Measurements from ENCODE around the gene NHLRC4.

The NHLRC4 gene

DNA sequence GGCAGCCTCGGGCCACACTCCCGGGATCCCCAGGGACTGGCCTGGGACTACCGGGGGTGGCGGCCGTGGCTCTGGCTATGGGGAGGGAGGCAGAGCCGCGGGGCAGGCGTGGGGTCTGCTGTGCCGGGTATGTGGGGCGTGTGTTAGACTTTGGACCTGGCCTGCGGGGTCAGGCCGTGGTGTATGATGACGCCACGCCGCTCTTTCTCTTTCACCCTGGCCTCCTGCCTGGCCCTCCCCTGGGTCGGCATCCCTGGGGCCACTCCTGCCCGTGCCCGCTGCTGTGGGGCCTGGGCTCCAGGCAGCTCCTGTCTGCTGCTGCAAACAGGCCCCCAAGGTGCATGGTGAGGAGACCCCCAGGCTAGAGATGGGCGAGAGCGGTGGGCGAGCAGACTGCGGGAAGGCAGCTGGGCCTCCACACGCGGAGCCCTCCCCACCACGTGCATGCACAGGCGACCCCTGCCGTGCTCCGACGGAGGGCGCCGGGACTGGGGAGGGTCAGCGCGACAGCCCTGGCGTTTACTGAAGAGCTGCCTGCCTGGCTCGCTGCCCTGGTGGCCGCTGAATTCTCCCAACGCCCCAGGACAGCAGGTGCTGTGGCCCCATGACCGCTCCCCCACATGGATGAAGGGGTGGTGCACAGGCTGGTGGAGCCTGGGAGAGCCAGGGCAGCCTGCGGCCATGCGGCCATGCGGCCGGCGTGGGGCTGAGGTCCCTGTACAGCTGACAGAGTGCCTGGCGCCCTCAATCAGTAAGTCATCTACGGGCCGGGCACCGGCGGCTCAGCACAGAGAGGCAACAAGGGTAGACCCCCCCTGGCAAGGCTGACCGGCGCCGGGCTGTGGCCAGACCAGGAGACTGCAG is 23.3 kb upstream of the NHLRC4 start:
- Histone ChIP-seq H3K27ac (replicated peaks) (no peak overlapping the region), H3K4me3 (replicated peaks; ENCODE audit: insufficient read depth, low read length) (no peak overlapping the region), H3K27me3 (ENCODE audit: insufficient read depth, poor library complexity, severe bottlenecking) (no peaks in the 10 kb centered on the region)
- no peak for DNase-seq (ENCODE audit: low read depth in 1 of 2, low spot score in 1 of 2)
- TF ChIP-seq, protein P1, sequence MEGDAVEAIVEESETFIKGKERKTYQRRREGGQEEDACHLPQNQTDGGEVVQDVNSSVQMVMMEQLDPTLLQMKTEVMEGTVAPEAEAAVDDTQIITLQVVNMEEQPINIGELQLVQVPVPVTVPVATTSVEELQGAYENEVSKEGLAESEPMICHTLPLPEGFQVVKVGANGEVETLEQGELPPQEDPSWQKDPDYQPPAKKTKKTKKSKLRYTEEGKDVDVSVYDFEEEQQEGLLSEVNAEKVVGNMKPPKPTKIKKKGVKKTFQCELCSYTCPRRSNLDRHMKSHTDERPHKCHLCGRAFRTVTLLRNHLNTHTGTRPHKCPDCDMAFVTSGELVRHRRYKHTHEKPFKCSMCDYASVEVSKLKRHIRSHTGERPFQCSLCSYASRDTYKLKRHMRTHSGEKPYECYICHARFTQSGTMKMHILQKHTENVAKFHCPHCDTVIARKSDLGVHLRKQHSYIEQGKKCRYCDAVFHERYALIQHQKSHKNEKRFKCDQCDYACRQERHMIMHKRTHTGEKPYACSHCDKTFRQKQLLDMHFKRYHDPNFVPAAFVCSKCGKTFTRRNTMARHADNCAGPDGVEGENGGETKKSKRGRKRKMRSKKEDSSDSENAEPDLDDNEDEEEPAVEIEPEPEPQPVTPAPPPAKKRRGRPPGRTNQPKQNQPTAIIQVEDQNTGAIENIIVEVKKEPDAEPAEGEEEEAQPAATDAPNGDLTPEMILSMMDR (IDR thresholded peaks at IDR 0.05; ENCODE audit: insufficient read depth, low read length): no peak
- TF ChIP-seq, protein P2, sequence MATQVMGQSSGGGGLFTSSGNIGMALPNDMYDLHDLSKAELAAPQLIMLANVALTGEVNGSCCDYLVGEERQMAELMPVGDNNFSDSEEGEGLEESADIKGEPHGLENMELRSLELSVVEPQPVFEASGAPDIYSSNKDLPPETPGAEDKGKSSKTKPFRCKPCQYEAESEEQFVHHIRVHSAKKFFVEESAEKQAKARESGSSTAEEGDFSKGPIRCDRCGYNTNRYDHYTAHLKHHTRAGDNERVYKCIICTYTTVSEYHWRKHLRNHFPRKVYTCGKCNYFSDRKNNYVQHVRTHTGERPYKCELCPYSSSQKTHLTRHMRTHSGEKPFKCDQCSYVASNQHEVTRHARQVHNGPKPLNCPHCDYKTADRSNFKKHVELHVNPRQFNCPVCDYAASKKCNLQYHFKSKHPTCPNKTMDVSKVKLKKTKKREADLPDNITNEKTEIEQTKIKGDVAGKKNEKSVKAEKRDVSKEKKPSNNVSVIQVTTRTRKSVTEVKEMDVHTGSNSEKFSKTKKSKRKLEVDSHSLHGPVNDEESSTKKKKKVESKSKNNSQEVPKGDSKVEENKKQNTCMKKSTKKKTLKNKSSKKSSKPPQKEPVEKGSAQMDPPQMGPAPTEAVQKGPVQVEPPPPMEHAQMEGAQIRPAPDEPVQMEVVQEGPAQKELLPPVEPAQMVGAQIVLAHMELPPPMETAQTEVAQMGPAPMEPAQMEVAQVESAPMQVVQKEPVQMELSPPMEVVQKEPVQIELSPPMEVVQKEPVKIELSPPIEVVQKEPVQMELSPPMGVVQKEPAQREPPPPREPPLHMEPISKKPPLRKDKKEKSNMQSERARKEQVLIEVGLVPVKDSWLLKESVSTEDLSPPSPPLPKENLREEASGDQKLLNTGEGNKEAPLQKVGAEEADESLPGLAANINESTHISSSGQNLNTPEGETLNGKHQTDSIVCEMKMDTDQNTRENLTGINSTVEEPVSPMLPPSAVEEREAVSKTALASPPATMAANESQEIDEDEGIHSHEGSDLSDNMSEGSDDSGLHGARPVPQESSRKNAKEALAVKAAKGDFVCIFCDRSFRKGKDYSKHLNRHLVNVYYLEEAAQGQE (IDR thresholded peaks at IDR 0.05; ENCODE audit: insufficient replicate concordance, low read depth): no peak
- TF ChIP-seq POLR2AphosphoS5 (IDR thresholded peaks at IDR 0.05; ENCODE audit: low read depth) (no peak), SPI1 (IDR thresholded peaks at IDR 0.05; ENCODE audit: borderline replicate concordance, low read depth) (no peak), GABPA (IDR thresholded peaks at IDR 0.05; ENCODE audit: low read depth) (no peak)

DNA sequence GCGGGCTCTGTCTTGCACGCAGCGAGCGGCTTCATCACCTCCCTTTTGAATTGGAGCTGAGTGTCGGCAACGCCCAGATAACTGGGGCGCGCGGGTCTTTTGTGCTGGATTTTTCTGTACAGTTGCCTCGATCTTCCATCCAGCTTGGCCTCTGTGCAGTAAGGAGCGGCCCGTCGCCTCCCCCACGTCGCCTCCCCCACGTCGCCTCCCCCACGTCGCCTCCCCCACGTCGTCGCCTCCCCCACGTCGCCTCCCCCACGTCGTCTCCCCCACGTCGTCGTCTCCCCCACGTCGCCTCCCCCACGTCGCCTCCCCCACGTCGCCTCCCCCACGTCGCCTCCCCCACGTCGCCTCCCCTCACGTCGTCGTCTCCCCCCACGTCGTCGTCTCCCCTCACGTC is 22.3 kb upstream of the NHLRC4 start:
- Histone ChIP-seq H3K27me3 (ENCODE audit: insufficient read depth, poor library complexity, severe bottlenecking) (no peaks in the 10 kb centered on the region), H3K4me3 (replicated peaks; ENCODE audit: insufficient read depth, low read length) (no peak overlapping the region), H3K27ac (replicated peaks) (no peak overlapping the region)
- TF ChIP-seq, protein P2 (IDR thresholded peaks at IDR 0.05; ENCODE audit: insufficient replicate concordance, low read depth): no peak
- TF ChIP-seq, protein P1 (IDR thresholded peaks at IDR 0.05; ENCODE audit: insufficient read depth, low read length): no peak
- TF ChIP-seq POLR2AphosphoS5 (IDR thresholded peaks at IDR 0.05; ENCODE audit: low read depth): no peak
- no peak for DNase-seq (ENCODE audit: low read depth in 1 of 2, low spot score in 1 of 2)

DNA sequence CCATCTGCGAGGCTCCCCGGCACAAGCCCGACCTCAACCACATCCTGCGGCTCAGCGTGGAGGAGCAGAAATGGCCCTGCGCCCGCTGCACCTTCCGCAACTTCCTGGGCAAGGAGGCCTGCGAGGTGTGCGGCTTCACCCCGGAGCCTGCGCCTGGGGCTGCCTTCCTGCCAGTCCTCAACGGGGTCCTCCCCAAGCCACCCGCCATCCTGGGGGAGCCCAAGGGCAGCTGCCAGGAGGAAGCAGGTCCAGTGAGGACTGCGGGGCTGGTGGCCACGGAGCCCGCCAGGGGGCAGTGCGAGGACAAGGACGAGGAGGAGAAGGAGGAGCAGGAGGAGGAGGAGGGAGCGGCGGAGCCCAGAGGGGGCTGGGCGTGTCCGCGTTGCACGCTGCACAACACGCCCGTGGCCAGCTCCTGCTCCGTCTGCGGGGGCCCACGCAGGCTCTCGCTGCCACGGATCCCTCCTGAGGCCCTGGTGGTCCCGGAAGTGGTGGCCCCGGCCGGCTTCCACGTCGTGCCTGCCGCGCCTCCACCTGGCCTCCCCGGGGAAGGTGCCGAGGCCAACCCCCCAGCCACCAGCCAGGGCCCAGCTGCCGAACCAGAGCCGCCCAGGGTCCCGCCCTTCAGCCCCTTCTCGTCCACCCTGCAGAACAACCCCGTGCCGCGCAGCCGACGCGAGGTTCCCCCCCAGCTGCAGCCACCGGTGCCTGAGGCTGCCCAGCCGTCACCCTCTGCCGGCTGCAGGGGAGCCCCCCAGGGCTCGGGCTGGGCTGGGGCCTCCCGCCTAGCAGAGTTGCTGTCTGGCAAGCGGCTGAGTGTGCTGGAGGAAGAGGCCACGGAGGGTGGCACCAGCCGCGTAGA is 19.7 kb upstream of the NHLRC4 start:
- Histone ChIP-seq H3K4me3 (replicated peaks; ENCODE audit: insufficient read depth, low read length) (peak overlapping the region; percentile 6; the same call in 1 of the 2 replicates), H3K27ac (replicated peaks) (peak overlapping the region; percentile 61), H3K27me3 (ENCODE audit: insufficient read depth, poor library complexity, severe bottlenecking) (no peaks in the 10 kb centered on the region)
- DNase-seq (ENCODE audit: low read depth in 1 of 2, low spot score in 1 of 2): peak; percentile 95 to 99
- TF ChIP-seq, protein P2 (IDR thresholded peaks at IDR 0.05; ENCODE audit: insufficient replicate concordance, low read depth): no peak
- TF ChIP-seq, protein P1 (IDR thresholded peaks at IDR 0.05; ENCODE audit: insufficient read depth, low read length): peak; percentile 86
- TF ChIP-seq SPI1 (IDR thresholded peaks at IDR 0.05; ENCODE audit: borderline replicate concordance, low read depth): peak; percentile 30; the same call in 1 of the 2 replicates
- peak; percentile 94 for TF ChIP-seq GABPA (IDR thresholded peaks at IDR 0.05; ENCODE audit: low read depth)
- TF ChIP-seq POLR2AphosphoS5 (IDR thresholded peaks at IDR 0.05; ENCODE audit: low read depth): peak; percentile 94
